ENCODE data around the gene CPEB3. TPM values are rescaled to one million over a fixed set of nuclear protein-coding genes. Genes with fewer than 3 reads are reported as not detected.

The CPEB3 gene
- total RNA-seq, 2 experiments from 2014 or later = 1.2 to 1.3 TPM

DNA sequence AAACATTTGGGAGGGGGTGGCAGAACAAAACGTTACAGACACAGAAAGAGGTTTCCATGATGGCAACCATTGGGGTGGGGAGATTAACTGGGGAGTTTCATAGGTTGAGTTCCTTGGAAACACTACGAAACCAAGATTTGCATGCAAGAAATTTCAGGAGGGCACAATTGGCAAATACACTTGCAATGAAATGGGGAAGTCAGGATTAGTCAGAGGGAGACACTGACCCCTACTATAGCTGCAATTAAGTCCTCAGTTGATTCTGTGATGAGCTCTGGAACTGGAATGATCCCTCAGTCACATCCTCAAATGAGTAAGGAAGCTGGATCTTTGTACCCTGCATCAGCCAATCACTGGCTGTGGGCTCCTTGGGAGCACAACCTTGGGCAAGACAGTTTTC, 22.1 kb downstream of the CPEB3 start:
- H3K4me1 Mint-ChIP-seq (ENCODE audit: low read depth) = no peaks in the 10 kb centered on the region
- TF ChIP-seq, protein P1, sequence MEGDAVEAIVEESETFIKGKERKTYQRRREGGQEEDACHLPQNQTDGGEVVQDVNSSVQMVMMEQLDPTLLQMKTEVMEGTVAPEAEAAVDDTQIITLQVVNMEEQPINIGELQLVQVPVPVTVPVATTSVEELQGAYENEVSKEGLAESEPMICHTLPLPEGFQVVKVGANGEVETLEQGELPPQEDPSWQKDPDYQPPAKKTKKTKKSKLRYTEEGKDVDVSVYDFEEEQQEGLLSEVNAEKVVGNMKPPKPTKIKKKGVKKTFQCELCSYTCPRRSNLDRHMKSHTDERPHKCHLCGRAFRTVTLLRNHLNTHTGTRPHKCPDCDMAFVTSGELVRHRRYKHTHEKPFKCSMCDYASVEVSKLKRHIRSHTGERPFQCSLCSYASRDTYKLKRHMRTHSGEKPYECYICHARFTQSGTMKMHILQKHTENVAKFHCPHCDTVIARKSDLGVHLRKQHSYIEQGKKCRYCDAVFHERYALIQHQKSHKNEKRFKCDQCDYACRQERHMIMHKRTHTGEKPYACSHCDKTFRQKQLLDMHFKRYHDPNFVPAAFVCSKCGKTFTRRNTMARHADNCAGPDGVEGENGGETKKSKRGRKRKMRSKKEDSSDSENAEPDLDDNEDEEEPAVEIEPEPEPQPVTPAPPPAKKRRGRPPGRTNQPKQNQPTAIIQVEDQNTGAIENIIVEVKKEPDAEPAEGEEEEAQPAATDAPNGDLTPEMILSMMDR (IDR thresholded peaks at IDR 0.05) = no peak
- CTCF ChIA-PET = no interaction called here
- Histone ChIP-seq H3K36me3 (ENCODE audit: insufficient read depth, low read length) (no peaks in the 10 kb centered on the region), H3K27ac (ENCODE audit: low read depth in 1 of 2, low read length in 2 of 2) (no peak overlapping the region), H3K27me3 (ENCODE audit: control insufficient read depth in 1 of 2, insufficient read depth in 2 of 2, low read length in 2 of 2) (no peaks in the 10 kb centered on the region), H3K9me3 (ENCODE audit: control insufficient read depth in 1 of 2, insufficient read depth in 1 of 2, low read length in 2 of 2) (no peaks in the 10 kb centered on the region), H3K4me3 (ENCODE audit: low read length) (no peak overlapping the region), H3K4me1 (ENCODE audit: insufficient read depth, low read length) (no peaks in the 10 kb centered on the region)
- no peak overlapping the region for H3K4me3 Mint-ChIP-seq
- intact Hi-C loops (cut with DNase I, micrococcal nuclease) = no loop called here
- no peaks in the 10 kb centered on the region for H3K27me3 Mint-ChIP-seq
- H3K36me3 Mint-ChIP-seq (ENCODE audit: low read depth) = no peaks in the 10 kb centered on the region
- no peak overlapping the region for H3K27ac Mint-ChIP-seq
- DNase-seq (peak in 2 of 14 experiments; percentile 15 to 31), ATAC-seq (ENCODE audit: poor library complexity) (no peak)
- POLR2A ChIA-PET = no interaction called here
- H3K9me3 Mint-ChIP-seq = no peaks in the 10 kb centered on the region

DNA sequence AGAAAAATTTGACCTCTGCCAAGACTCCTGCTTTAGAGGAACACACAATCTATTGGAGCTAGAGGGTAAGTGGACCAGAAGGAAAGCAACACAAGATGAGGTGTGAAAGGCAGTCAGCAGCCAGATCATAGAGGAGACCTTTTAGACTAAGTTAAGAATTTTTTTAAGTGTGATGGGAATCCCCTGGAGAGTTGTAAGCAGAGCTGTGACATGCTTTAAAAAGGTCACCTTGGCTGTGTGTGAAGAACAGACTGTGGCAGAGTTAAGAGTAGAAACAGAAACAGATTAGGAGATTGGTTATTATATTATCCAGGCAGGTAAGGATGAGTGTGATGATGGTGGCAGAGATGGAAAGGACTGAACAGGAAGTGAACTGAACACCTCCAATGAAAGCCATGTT, 23.5 kb downstream of the CPEB3 start:
- H3K9me3 ChIP-seq (ENCODE audit: control insufficient read depth in 1 of 2, insufficient read depth in 1 of 2, low read length in 2 of 2) = no peaks in the 10 kb centered on the region
- Mint-ChIP-seq H3K27me3 (no peaks in the 10 kb centered on the region), H3K4me3 (no peak overlapping the region), H3K27ac (no peak overlapping the region), H3K36me3 (ENCODE audit: low read depth) (no peaks in the 10 kb centered on the region), H3K9me3 (no peaks in the 10 kb centered on the region), H3K4me1 (ENCODE audit: low read depth) (no peaks in the 10 kb centered on the region)
- no peak for ATAC-seq (ENCODE audit: poor library complexity)
- H3K4me1 ChIP-seq (ENCODE audit: insufficient read depth, low read length) = no peaks in the 10 kb centered on the region
- H3K27me3 ChIP-seq (ENCODE audit: control insufficient read depth in 1 of 2, insufficient read depth in 2 of 2, low read length in 2 of 2) = no peaks in the 10 kb centered on the region
- intact Hi-C loops (cut with DNase I, micrococcal nuclease) = no loop called here
- POLR2A ChIA-PET = no interaction called here
- no peaks in the 10 kb centered on the region for H3K36me3 ChIP-seq (ENCODE audit: insufficient read depth, low read length)
- TF ChIP-seq, protein P1 (IDR thresholded peaks at IDR 0.05) = no peak
- no peak overlapping the region for H3K4me3 ChIP-seq (ENCODE audit: low read length)
- DNase-seq = no peak
- CTCF ChIA-PET = no interaction called here
- H3K27ac ChIP-seq (ENCODE audit: low read depth in 1 of 2, low read length in 2 of 2) = no peak overlapping the region

DNA sequence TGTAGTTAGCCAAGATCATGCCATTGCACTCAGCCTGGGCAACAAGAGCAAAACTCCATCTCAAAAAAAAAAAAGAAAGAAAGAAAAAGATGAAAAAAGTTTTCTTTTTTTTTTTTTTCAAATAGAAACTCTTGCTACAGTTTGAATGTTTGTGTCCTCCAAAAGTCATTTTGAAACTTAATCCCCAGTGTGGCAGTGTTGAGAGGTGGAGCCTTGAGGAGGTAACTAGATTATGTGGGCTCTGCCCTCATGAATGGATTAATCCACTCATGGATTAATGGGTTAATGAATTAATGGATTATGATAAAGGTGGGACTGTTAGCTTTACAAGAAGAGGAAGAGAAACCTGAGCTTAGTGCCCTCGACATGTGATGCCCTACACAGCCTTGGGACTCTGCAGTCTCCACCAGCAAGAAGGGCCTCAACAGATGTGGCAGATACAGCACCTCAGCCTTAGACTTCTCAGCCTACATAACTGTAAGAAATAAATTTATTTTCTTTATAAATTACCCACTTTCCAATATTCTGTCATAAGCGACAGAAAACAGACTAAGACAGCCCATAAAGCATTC, 25.1 kb downstream of the CPEB3 start:
- CTCF ChIA-PET = no interaction called here

More for the DNA sequence above, 25.1 kb downstream of the CPEB3 start:
- POLR2A ChIA-PET = no interaction called here
- Histone ChIP-seq H3K4me3 (ENCODE audit: low read length) (no peak overlapping the region), H3K9me3 (ENCODE audit: control insufficient read depth in 1 of 2, insufficient read depth in 1 of 2, low read length in 2 of 2) (no peaks in the 10 kb centered on the region), H3K27me3 (ENCODE audit: control insufficient read depth in 1 of 2, insufficient read depth in 2 of 2, low read length in 2 of 2) (no peaks in the 10 kb centered on the region), H3K36me3 (ENCODE audit: insufficient read depth, low read length) (no peaks in the 10 kb centered on the region), H3K4me1 (ENCODE audit: insufficient read depth, low read length) (no peaks in the 10 kb centered on the region), H3K27ac (ENCODE audit: low read depth in 1 of 2, low read length in 2 of 2) (no peak overlapping the region)
- no peak overlapping the region for H3K27ac Mint-ChIP-seq
- no peaks in the 10 kb centered on the region for H3K36me3 Mint-ChIP-seq (ENCODE audit: low read depth)
- no peaks in the 10 kb centered on the region for H3K4me1 Mint-ChIP-seq (ENCODE audit: low read depth)
- H3K4me3 Mint-ChIP-seq = no peak overlapping the region
- H3K9me3 Mint-ChIP-seq = no peaks in the 10 kb centered on the region
- TF ChIP-seq, protein P1 (IDR thresholded peaks at IDR 0.05) = no peak
- ATAC-seq (ENCODE audit: poor library complexity) (no peak), DNase-seq (no peak)
- no peaks in the 10 kb centered on the region for H3K27me3 Mint-ChIP-seq
- intact Hi-C loops (cut with DNase I, micrococcal nuclease) = no loop called here
